ENCODE data around the gene ALPL. TPM values are rescaled to one million over a fixed set of nuclear protein-coding genes. Genes with fewer than 3 reads are reported as not detected.

ALPL gene
- total and polyA plus RNA-seq, 10 donors: 19.5 to 222 (median 58.1) TPM

GRCh38 chr1:21572221-21572620, 63.0 kb downstream of the ALPL start:
- Histone ChIP-seq H3K4me3 (no peak overlapping the region), H3K4me1 (peaks cover 0 to 20% (median 12%) of the 10 kb centered on the region in 6 donors), H3K27ac (no peak overlapping the region), H3K27me3 (replicated peaks in 1 of 7) (peaks cover 0 to 36% (median 7%) of the 10 kb centered on the region in 7 donors), H3K9me3 (peaks cover 0 to 6% (median 0%) of the 10 kb centered on the region in 8 donors), H3K36me3 (peaks cover 0 to 68% (median 0%) of the 10 kb centered on the region in 6 donors)
- intact Hi-C loops (cut with DNase I; ENCODE audit: low total_unique reads): loop anchor here (10.0 kb wide), 1 partner anchor 57 kb away; no protein-coding TSS in a partner anchor
- 87 to 100% (median 95%) methylated on average over 6 of the region's 6 CpGs for WGBS, 5 donors
- DNase-seq: no peak
- TF ChIP-seq POLR2AphosphoS5 (IDR thresholded peaks at IDR 0.05) (no peak), POLR2A (IDR thresholded peaks at IDR 0.05) (no peak), CTCF (IDR thresholded peaks at IDR 0.05 in 8 of 11, conservative IDR thresholded peaks at IDR 0.05 in 3 of 11) (no peak)

- DNase-seq: no peak
Measured at GRCh38 chr1:21572735-21573277, 63.6 kb downstream of the ALPL start.

GRCh38 chr1:21573475-21573874, 64.3 kb downstream of the ALPL start:
- Histone ChIP-seq H3K9me3 (peaks cover 0 to 6% (median 0%) of the 10 kb centered on the region in 8 donors), H3K36me3 (peaks cover 0 to 66% (median 0%) of the 10 kb centered on the region in 6 donors), H3K4me3 (no peak overlapping the region), H3K4me1 (peaks cover 0 to 20% (median 12%) of the 10 kb centered on the region in 6 donors), H3K27me3 (replicated peaks in 1 of 7) (peaks cover 0 to 36% (median 7%) of the 10 kb centered on the region in 7 donors), H3K27ac (peak overlapping the region in 4 of 8 donors; percentile 28 to 66 (median 57))
- intact Hi-C loops (cut with DNase I; ENCODE audit: low total_unique reads): loop anchor here (10.0 kb wide), 1 partner anchor 59 kb away; no protein-coding TSS in a partner anchor
- WGBS, 5 donors: 59 to 69% (median 61%) methylated on average over 11 of the region's 11 CpGs
- no peak for TF ChIP-seq POLR2A (IDR thresholded peaks at IDR 0.05)
- no peak for TF ChIP-seq POLR2AphosphoS5 (IDR thresholded peaks at IDR 0.05)
- no peak for TF ChIP-seq CTCF (IDR thresholded peaks at IDR 0.05 in 8 of 11, conservative IDR thresholded peaks at IDR 0.05 in 3 of 11)
- DNase-seq: no peak

More at GRCh38 chr1:21572735-21573277, 63.6 kb downstream of the ALPL start:
- peaks cover 0 to 20% (median 12%) of the 10 kb centered on the region in 6 donors for H3K4me1 ChIP-seq
- H3K27me3 ChIP-seq (replicated peaks in 1 of 7): peaks cover 0 to 36% (median 7%) of the 10 kb centered on the region in 7 donors
- intact Hi-C loops (cut with DNase I; ENCODE audit: low total_unique reads): loop anchor here (10.0 kb wide), 1 partner anchor 58 kb away; no protein-coding TSS in a partner anchor
- TF ChIP-seq POLR2AphosphoS5 (IDR thresholded peaks at IDR 0.05) (no peak), POLR2A (IDR thresholded peaks at IDR 0.05) (no peak), CTCF (IDR thresholded peaks at IDR 0.05 in 8 of 11, conservative IDR thresholded peaks at IDR 0.05 in 3 of 11) (no peak)
- 87 to 92% (median 91%) methylated on average over 13 of the region's 13 CpGs for WGBS, 5 donors
- peak overlapping the region in 1 of 8 donors; percentile 66 for H3K27ac ChIP-seq
- no peak overlapping the region for H3K4me3 ChIP-seq
- H3K36me3 ChIP-seq: peaks cover 0 to 68% (median 0%) of the 10 kb centered on the region in 6 donors
- H3K9me3 ChIP-seq: peaks cover 0 to 6% (median 0%) of the 10 kb centered on the region in 8 donors

GRCh38 chr1:21573971-21574465, 64.8 kb downstream of the ALPL start:
- 10 to 15% (median 11%) methylated on average over 8 to 11 of the region's 11 CpGs for WGBS, 5 donors
- TF ChIP-seq POLR2AphosphoS5 (IDR thresholded peaks at IDR 0.05) (no peak), CTCF (IDR thresholded peaks at IDR 0.05 in 8 of 11, conservative IDR thresholded peaks at IDR 0.05 in 3 of 11) (peak in 9 of 11 experiments; percentile 8 to 60 (median 51))
- Histone ChIP-seq H3K27ac (peak overlapping the region in 5 of 8 donors; percentile 41 to 66 (median 57)), H3K9me3 (peaks cover 0 to 6% (median 0%) of the 10 kb centered on the region in 8 donors), H3K27me3 (replicated peaks in 1 of 7) (peaks cover 0 to 36% (median 7%) of the 10 kb centered on the region in 7 donors), H3K4me3 (no peak overlapping the region), H3K36me3 (peaks cover 0 to 60% (median 0%) of the 10 kb centered on the region in 6 donors), H3K4me1 (peaks cover 0 to 20% (median 12%) of the 10 kb centered on the region in 6 donors)
- intact Hi-C loops (cut with DNase I; ENCODE audit: low total_unique reads): loop anchor here (10.0 kb wide), 1 partner anchor 59 kb away; no protein-coding TSS in a partner anchor
- DNase-seq: peak; percentile 88
